HEK293 (cell line): ENCODE data around the gene PTGES3L.
A peak's percentile ranks its signal among the peaks of the same experiment; 100 is the strongest.

Experiments
- CTCF ChIA-PET: fragments of 350-600 bp; formaldehyde crosslinking; extraction: SDS; loops from one replicate; lab custom pipeline; 2021; ENCODE audit warnings: antibody characterized with exemption; lab: Yijun Ruan, JAX
- POLR2A ChIA-PET: fragments of 300-600 bp; formaldehyde crosslinking; extraction: SDS; loops from one replicate; lab custom pipeline; 2020; ENCODE audit warnings: antibody characterized with exemption, inconsistent platforms; lab: Yijun Ruan, JAX
- H3K27ac ChIP-seq: fragments of 200-500 bp; sonication (Bioruptor generic); 2 replicates; pipeline ENCODE4 v1.5.1; 2014; ENCODE audit warnings: low read depth, low read length, control low read depth, inconsistent platforms; ENCODE audit errors: extremely low read depth
- H3K36me3 ChIP-seq, 2 experiments: fragments of 200-500 bp in 1 of 2; sonication (Bioruptor generic) in 1 of 2; 1 replicate in 1 of 2; 2 replicates in 1 of 2; pipeline ENCODE4 v1.5.1; 2014 to 2017; ENCODE audit warnings: inconsistent platforms in 2 of 2, low read length in 2 of 2; ENCODE audit not compliant: control insufficient read depth in 2 of 2, insufficient read depth in 1 of 2
- H3K4me1 ChIP-seq: fragments of 200-500 bp; sonication (Bioruptor generic); 2 replicates; pipeline ENCODE4 v1.5.1; 2014; ENCODE audit warnings: mild to moderate bottlenecking, low read length, inconsistent platforms; ENCODE audit not compliant: control insufficient read depth, insufficient read depth
- H3K4me3 ChIP-seq: 2 replicates; pipeline ENCODE4 v1.5.1; 2011; ENCODE audit warnings: low read depth, mild to moderate bottlenecking, control low read depth, low read length, moderate library complexity
- H3K9me3 ChIP-seq: fragments of 200-500 bp; sonication (Bioruptor generic); 2 replicates; pipeline ENCODE4 v1.5.1; 2014; ENCODE audit warnings: low read depth, low read length, inconsistent platforms; ENCODE audit not compliant: control insufficient read depth, insufficient read depth
- HOXA7 ChIP-seq: sonication (generic); formaldehyde crosslinking; IDR thresholded peaks from 2 replicates; pipeline ENCODE4 v1.8.1; 2022; ENCODE audit warnings: missing genetic modification reagents, borderline replicate concordance
- INSM2 ChIP-seq: fragments of 450-650 bp; formaldehyde crosslinking; IDR thresholded peaks from 2 replicates; pipeline ENCODE4 v1.5.1; 2016; ENCODE audit warnings: missing biosample characterization, missing genetic modification characterization
- KLF8 ChIP-seq: fragments of 450-650 bp; formaldehyde crosslinking; IDR thresholded peaks from 2 replicates; pipeline ENCODE4 v1.5.1; 2016; ENCODE audit warnings: missing biosample characterization, missing genetic modification characterization
- MEIS1 ChIP-seq: sonication (generic); formaldehyde crosslinking; IDR thresholded peaks from 2 replicates; pipeline ENCODE4 v1.8.1; 2022; ENCODE audit warnings: missing genetic modification reagents, mild to moderate bottlenecking, borderline replicate concordance
- PBX3 ChIP-seq: sonication (generic); formaldehyde crosslinking; IDR thresholded peaks from 2 replicates; pipeline ENCODE4 v1.8.1; 2022; ENCODE audit warnings: mild to moderate bottlenecking, moderate library complexity, missing genetic modification reagents
- REST ChIP-seq: fragments of 450-650 bp; formaldehyde crosslinking; IDR thresholded peaks from 2 replicates; pipeline ENCODE4 v1.5.1; 2016; ENCODE audit warnings: missing biosample characterization, missing genetic modification characterization
- WT1 ChIP-seq: fragments of 450-650 bp; formaldehyde crosslinking; IDR thresholded peaks from 2 replicates; pipeline ENCODE4 v1.5.1; 2016; ENCODE audit warnings: missing biosample characterization, missing genetic modification characterization
- YY1 ChIP-seq: fragments of 450-650 bp; formaldehyde crosslinking; IDR thresholded peaks from 2 replicates; pipeline ENCODE4 v1.5.1; 2018; ENCODE audit warnings: missing biosample characterization, missing genetic modification characterization
- ZBTB1 ChIP-seq: fragments of 450-650 bp; formaldehyde crosslinking; IDR thresholded peaks from 2 replicates; pipeline ENCODE4 v1.5.1; 2016; ENCODE audit warnings: missing biosample characterization, missing genetic modification characterization
- ZEB2 ChIP-seq: fragments of 450-650 bp; formaldehyde crosslinking; IDR thresholded peaks from 2 replicates; pipeline ENCODE4 v1.5.1; 2016; ENCODE audit warnings: missing biosample characterization, missing genetic modification characterization
- ZNF221 ChIP-seq: fragments of 450-650 bp; formaldehyde crosslinking; IDR thresholded peaks from 2 replicates; pipeline ENCODE4 v1.5.1; 2017; ENCODE audit warnings: missing biosample characterization, missing genetic modification characterization, borderline replicate concordance
- ZNF280D ChIP-seq: fragments of 450-650 bp; formaldehyde crosslinking; IDR thresholded peaks from 2 replicates; pipeline ENCODE4 v1.5.1; 2016; ENCODE audit warnings: missing biosample characterization, missing genetic modification characterization
- ZNF398 ChIP-seq: fragments of 450-650 bp; formaldehyde crosslinking; IDR thresholded peaks from 2 replicates; pipeline ENCODE4 v1.5.1; 2017; ENCODE audit warnings: missing biosample characterization, missing genetic modification characterization
- ZNF433 ChIP-seq: fragments of 450-650 bp; formaldehyde crosslinking; IDR thresholded peaks from 2 replicates; pipeline ENCODE4 v1.5.1; 2016; ENCODE audit warnings: missing biosample characterization, missing genetic modification characterization, low read depth
- ZNF48 ChIP-seq: fragments of 450-650 bp; formaldehyde crosslinking; IDR thresholded peaks from 2 replicates; pipeline ENCODE4 v1.5.1; 2016; ENCODE audit warnings: missing biosample characterization, missing genetic modification characterization
- ZNF501 ChIP-seq: fragments of 450-650 bp; formaldehyde crosslinking; IDR thresholded peaks from 2 replicates; pipeline ENCODE4 v1.5.1; 2016; ENCODE audit warnings: missing biosample characterization, missing genetic modification characterization
- ZNF571 ChIP-seq: fragments of 450-650 bp; formaldehyde crosslinking; IDR thresholded peaks from 2 replicates; pipeline ENCODE4 v1.5.0; 2017; ENCODE audit warnings: missing biosample characterization, missing genetic modification characterization
- ZNF639 ChIP-seq: fragments of 450-650 bp; formaldehyde crosslinking; IDR thresholded peaks from 2 replicates; pipeline ENCODE4 v1.5.1; 2016; ENCODE audit warnings: missing biosample characterization, missing genetic modification characterization
- ZNF660 ChIP-seq: fragments of 450-650 bp; IDR thresholded peaks from 2 replicates; pipeline ENCODE4 v1.5.1; 2018; ENCODE audit warnings: missing biosample characterization, mild to moderate bottlenecking, missing genetic modification characterization
- ZNF707 ChIP-seq: fragments of 450-650 bp; formaldehyde crosslinking; IDR thresholded peaks from 2 replicates; pipeline ENCODE4 v1.5.1; 2016; ENCODE audit warnings: missing biosample characterization, missing genetic modification characterization
- ZNF792 ChIP-seq: fragments of 450-650 bp; formaldehyde crosslinking; IDR thresholded peaks from 2 replicates; pipeline ENCODE4 v1.5.1; 2016; ENCODE audit warnings: missing biosample characterization, missing genetic modification characterization

Gene PTGES3L

GRCh38 chr17:42980766-42981397 lies 1.0 kb upstream of the PTGES3L start (continued):
- TF ChIP-seq MEIS1 (CRISPR knock-in tag) (no peak), INSM2 (tag by site-specific recombination) (no peak)

- ChIA-PET CTCF (interaction anchor here (0.6 to 1.4 kb wide), 4 partner anchors 15 to 20 kb away, joined by 3 to 6 read pairs (median 3); partner anchors contain the start of gene RPL27), POLR2A (interaction anchor here (2.2 to 4.2 kb wide), 2 partner anchors 15 to 18 kb away, joined by 7 to 26 read pairs; partner anchors contain the start of gene RPL27)
- H3K9me3 ChIP-seq, result no peaks in the 10 kb centered on the region
- peaks cover 10% of the 10 kb centered on the region for H3K4me1 ChIP-seq
- H3K27ac ChIP-seq, result peak within 1 kb of the TSS; percentile 78
- peaks cover 6 to 10% of the 10 kb centered on the region in 2 experiments; a peak in 2 of 3 replicates for H3K36me3 ChIP-seq
- peak within 1 kb of the TSS; percentile 85 for H3K4me3 ChIP-seq
- TF ChIP-seq ZNF571 (no peak), WT1 (tag by site-specific recombination) (0 out of 2 replicates have a peak, but pooled peaks have one; percentile 10), PBX3 (CRISPR knock-in tag) (no peak), ZEB2 (tag by site-specific recombination) (peak; percentile 22; the same call in 1 of the 2 replicates), ZNF280D (tag by site-specific recombination) (no peak), ZNF398 (tag by site-specific recombination) (no peak), HOXA7 (no peak), ZNF792 (tag by site-specific recombination) (no peak), ZNF639 (tag by site-specific recombination) (no peak), ZNF660 (tag by site-specific recombination) (0 out of 2 replicates have a peak, but pooled peaks have one; percentile 69), ZNF221 (tag by site-specific recombination) (no peak), ZNF501 (tag by site-specific recombination) (0 out of 2 replicates have a peak, but pooled peaks have one; percentile 30), ZBTB1 (tag by site-specific recombination) (no peak), REST (no peak), ZNF707 (tag by site-specific recombination) (no peak), ZNF433 (no peak), YY1 (peak; percentile 89), ZNF48 (tag by site-specific recombination) (no peak), KLF8 (tag by site-specific recombination) (peak; percentile 68; the same call in 1 of the 2 replicates)
These were observed 440 bp upstream of the PTGES3L start, which contains the start of gene RUNDC1 for GRCh38 chr17:42980274-42980765. Gene RUNDC1, plus strand, starts transcription at chr17:42980565. Its CDS starts 12 bp downstream, at chr17:42980577.
